Stimulated activated CD4-positive, alpha-beta T cell treated with anti-CD3 and anti-CD28 coated beads, Interleukin-4, amount 100 ng/mL, for 4 hours (primary cell): Measurements from ENCODE around the gene BFAR.
"Not testable (repeated sequence)": the region's sequence is repeated elsewhere in the genome, so short reads cannot be mapped to it uniquely, and the experiment has no call there.

Source experiments
- DNase-seq, 2 experiments: peaks; one replicate each; pipeline ENCODE4 v3.0.0-alpha.2; 2020

BFAR gene

GRCh38 chr16:14701859-14702258 lies 69.1 kb downstream of the BFAR start:
- DNase-seq, result not testable (repeated sequence)

DNA sequence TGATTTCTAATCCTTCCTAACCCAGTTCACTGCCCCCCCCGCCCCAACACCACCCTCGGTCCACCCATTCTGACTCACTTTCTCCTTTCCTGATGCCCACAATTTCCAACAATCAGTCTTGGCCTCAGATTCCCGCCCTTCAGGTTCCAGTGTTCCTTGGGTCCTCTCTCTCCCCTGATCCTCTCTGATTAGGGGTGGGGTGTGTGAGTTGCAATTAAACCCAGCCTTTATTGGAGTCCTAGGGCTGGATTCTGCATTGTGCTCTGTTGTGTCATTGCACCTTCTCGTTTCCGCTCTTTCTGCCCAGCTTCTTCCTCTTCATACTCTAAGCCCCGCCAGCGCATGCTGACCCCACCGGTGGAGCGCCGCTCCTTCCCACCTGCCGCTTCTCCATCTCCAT lies 69.9 kb downstream of the BFAR start:
- not testable (repeated sequence) for DNase-seq

- DNase-seq, result not testable (repeated sequence)
Observed at GRCh38 chr16:14703156-14704011, 70.6 kb downstream of the BFAR start, which contains the start of gene NPIPA3. TSS of gene NPIPA3 (plus strand) at chr16:14703411. CDS start at chr16:14708944, 5,533 bp downstream.
